Left cardiac atrium (tissue), 4 donors: ENCODE results near the gene RBP2. TPM values are rescaled to one million over a fixed set of nuclear protein-coding genes. Genes with fewer than 3 reads are reported as not detected.

Experiments
- ATAC-seq, 2 donors: fragments of 200-7000 bp; cut with Tn5 transposase; one replicate each; pipeline ENCODE4 v1.9.1; 2020; ENCODE audit warnings: mild to moderate bottlenecking in 2 of 2, moderate library complexity in 2 of 2
- DNase-seq: peaks from one replicate; pipeline ENCODE4 v3.0.0-alpha.2; 2020
- intact Hi-C, 2 donors: fragments of 100-400 bp; cut with DNase I; formaldehyde crosslinking; loops; one replicate each; pipeline versions ENCODE4 v1.14.1 to v1.15.1; 2022 to 2023
- total RNA-seq, 2 donors: library from RNA; stranded (reverse); fragmentation: NEBNext Ultra II Directional; extraction: Animal tissue kit (Norgen Biotek cat#: 25700); gene quantifications; one replicate each; pipeline ENCODE4 v1.2.1, GENCODE V29; 2021
- donor health status: DM: no; HTN: yes; CAD: no.
- donor health status: DM: no; HTN: yes; CAD: no; lungs with severe emphysema.
- donor health status: DM: yes; HTN: yes; CAD: no.
- donor health status: Dilated cardiomyopathy.

RBP2 gene
- total RNA-seq, 2 donors from 2014 or later, result not detected

- intact Hi-C loops, result no loop called here
- DNase-seq (no peak), ATAC-seq (no peak)
Measured at GRCh38 chr3:139450159-139450558, 26.2 kb downstream of the RBP2 start.

- intact Hi-C loops, result no loop called here
- no peak for ATAC-seq
- no peak for DNase-seq
Measured at GRCh38 chr3:139449566-139449965, 26.8 kb downstream of the RBP2 start.

- peak; percentile 30 for DNase-seq
- intact Hi-C loops, result no loop called here
- peak; percentile 90 to 92 for ATAC-seq
Measured at GRCh38 chr3:139448104-139448503, 28.2 kb downstream of the RBP2 start.

GRCh38 chr3:139447486-139447885 is 28.8 kb downstream of the RBP2 start:
- intact Hi-C loops, result no loop called here
- no peak for ATAC-seq
- DNase-seq, result no peak

GRCh38 chr3:139444446-139444845 is 31.9 kb downstream of the RBP2 start:
- no peak for ATAC-seq
- DNase-seq, result no peak
- intact Hi-C loops, result no loop called here

- intact Hi-C loops, result no loop called here
- ATAC-seq (no peak), DNase-seq (no peak)
Measured at GRCh38 chr3:139443186-139443585, 33.1 kb downstream of the RBP2 start.

GRCh38 chr3:139441656-139442055 is 34.7 kb downstream of the RBP2 start:
- DNase-seq (no peak), ATAC-seq (no peak)
- intact Hi-C loops, result no loop called here

GRCh38 chr3:139440639-139441556 is 35.4 kb downstream of the RBP2 start:
- ATAC-seq, result no peak
- intact Hi-C loops, result no loop called here

GRCh38 chr3:139439278-139439677 is 37.0 kb downstream of the RBP2 start:
- intact Hi-C loops, result no loop called here
- no peak for ATAC-seq
- DNase-seq, result no peak

More at GRCh38 chr3:139440639-139441556, 35.4 kb downstream of the RBP2 start:
- no peak for DNase-seq

GRCh38 chr3:139434764-139435307 is 41.5 kb downstream of the RBP2 start:
- intact Hi-C loops, result no loop called here
- DNase-seq, result no peak
- peak; percentile 72 to 93 for ATAC-seq

GRCh38 chr3:139434228-139434627 is 42.1 kb downstream of the RBP2 start:
- ATAC-seq, result no peak
- DNase-seq, result no peak
- intact Hi-C loops, result no loop called here

GRCh38 chr3:139433089-139433488 is 43.2 kb downstream of the RBP2 start:
- no peak for DNase-seq
- ATAC-seq, result no peak
- intact Hi-C loops, result no loop called here

- DNase-seq (no peak), ATAC-seq (no peak)
- intact Hi-C loops, result no loop called here
Measured at GRCh38 chr3:139430493-139430892, 45.8 kb downstream of the RBP2 start.

- no peak for DNase-seq
- ATAC-seq, result peak; percentile 76 to 87
- intact Hi-C loops, result loop anchor here (2.0 to 10.0 kb wide), 3 partner anchors 127 to 507 kb away; partner anchors contain the start of gene CLSTN2 (in 1 of the 2)
Measured at GRCh38 chr3:139427283-139428060, 48.8 kb downstream of the RBP2 start.

GRCh38 chr3:139425745-139426400 is 50.4 kb downstream of the RBP2 start:
- ATAC-seq, result no peak
- intact Hi-C loops, result loop anchor here (2.0 to 10.0 kb wide), 3 partner anchors 129 to 509 kb away; partner anchors contain the start of gene CLSTN2 (in 1 of the 2)
- no peak for DNase-seq

GRCh38 chr3:139423232-139423631 is 53.1 kb downstream of the RBP2 start:
- intact Hi-C loops, result loop anchor here (10.0 kb wide), 2 partner anchors 132 to 512 kb away; partner anchors contain the start of gene CLSTN2 (in 1 of the 2)
- no peak for DNase-seq
- peak in 1 of 2 donors; percentile 66 for ATAC-seq

GRCh38 chr3:139421460-139421859 is 54.9 kb downstream of the RBP2 start:
- ATAC-seq, result peak; percentile 80 to 87
- intact Hi-C loops, result loop anchor here (10.0 kb wide), 2 partner anchors 133 to 513 kb away; partner anchors contain the start of gene CLSTN2 (in 1 of the 2)
- DNase-seq, result no peak

- DNase-seq, result no peak
- ATAC-seq, result no peak
- intact Hi-C loops, result loop anchor here (10.0 kb wide), 2 partner anchors 134 to 514 kb away; partner anchors contain the start of gene CLSTN2 (in 1 of the 2)
Measured at GRCh38 chr3:139421040-139421439, 55.3 kb downstream of the RBP2 start.

GRCh38 chr3:139418144-139418543 is 58.2 kb downstream of the RBP2 start:
- ATAC-seq, result no peak
- intact Hi-C loops, result no loop called here
- no peak for DNase-seq
